D721Med (cell line): Measurements from ENCODE around the gene AIRE.

Source experiments
- DNase-seq: peaks from one replicate; pipeline ENCODE4 v3.0.0; 2011; ENCODE audit warnings: low spot score; ENCODE audit not compliant: insufficient read length
- FAIRE-seq: peaks from 2 replicates; lab custom pipeline; 2011; peaks lifted over from hg19 to GRCh38; lab: Jason Lieb, UNC
- TF ChIP-seq, protein P1 (sequence below): IDR thresholded peaks from 2 replicates; pipeline ENCODE4 v1.5.1; 2012; ENCODE audit warnings: mild to moderate bottlenecking, control low read depth; ENCODE audit not compliant: insufficient read depth; ENCODE audit errors: missing control alignments

Gene AIRE

DNA sequence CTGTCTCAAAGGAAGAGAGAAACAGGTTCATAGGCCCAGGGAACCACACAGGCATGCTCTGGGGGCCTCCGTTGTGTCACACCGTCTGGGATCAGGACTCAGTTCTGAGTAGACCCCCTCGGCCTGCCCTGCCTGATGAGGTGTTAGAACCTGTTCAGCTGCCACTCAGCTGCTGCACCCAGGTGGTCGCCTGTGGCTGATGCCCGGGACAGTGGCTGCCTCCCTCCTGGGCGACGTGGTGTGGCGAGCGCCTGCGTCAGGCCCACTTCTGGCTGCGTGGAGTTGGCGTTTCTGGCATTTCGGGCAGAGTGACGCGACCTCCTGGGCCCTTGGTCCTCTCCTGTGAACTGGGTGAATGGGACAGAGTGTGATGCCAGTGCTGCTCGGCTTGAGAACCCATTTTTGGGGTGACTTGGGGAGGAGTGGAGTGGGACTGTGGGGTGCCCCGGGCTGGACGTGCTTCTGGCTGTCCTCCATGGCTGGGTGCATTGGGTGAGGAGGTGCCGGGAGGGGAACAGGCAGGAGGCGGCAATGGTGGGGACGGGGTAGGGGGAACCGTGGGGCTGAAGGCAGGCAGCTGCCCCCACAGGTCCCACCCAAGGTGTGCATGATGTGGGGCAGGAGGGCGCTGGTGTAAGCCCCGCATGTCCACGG is 42.7 kb downstream of the AIRE start:
- FAIRE-seq (no peak), DNase-seq (no peak)
- TF ChIP-seq, protein P1, sequence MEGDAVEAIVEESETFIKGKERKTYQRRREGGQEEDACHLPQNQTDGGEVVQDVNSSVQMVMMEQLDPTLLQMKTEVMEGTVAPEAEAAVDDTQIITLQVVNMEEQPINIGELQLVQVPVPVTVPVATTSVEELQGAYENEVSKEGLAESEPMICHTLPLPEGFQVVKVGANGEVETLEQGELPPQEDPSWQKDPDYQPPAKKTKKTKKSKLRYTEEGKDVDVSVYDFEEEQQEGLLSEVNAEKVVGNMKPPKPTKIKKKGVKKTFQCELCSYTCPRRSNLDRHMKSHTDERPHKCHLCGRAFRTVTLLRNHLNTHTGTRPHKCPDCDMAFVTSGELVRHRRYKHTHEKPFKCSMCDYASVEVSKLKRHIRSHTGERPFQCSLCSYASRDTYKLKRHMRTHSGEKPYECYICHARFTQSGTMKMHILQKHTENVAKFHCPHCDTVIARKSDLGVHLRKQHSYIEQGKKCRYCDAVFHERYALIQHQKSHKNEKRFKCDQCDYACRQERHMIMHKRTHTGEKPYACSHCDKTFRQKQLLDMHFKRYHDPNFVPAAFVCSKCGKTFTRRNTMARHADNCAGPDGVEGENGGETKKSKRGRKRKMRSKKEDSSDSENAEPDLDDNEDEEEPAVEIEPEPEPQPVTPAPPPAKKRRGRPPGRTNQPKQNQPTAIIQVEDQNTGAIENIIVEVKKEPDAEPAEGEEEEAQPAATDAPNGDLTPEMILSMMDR = no peak

DNA sequence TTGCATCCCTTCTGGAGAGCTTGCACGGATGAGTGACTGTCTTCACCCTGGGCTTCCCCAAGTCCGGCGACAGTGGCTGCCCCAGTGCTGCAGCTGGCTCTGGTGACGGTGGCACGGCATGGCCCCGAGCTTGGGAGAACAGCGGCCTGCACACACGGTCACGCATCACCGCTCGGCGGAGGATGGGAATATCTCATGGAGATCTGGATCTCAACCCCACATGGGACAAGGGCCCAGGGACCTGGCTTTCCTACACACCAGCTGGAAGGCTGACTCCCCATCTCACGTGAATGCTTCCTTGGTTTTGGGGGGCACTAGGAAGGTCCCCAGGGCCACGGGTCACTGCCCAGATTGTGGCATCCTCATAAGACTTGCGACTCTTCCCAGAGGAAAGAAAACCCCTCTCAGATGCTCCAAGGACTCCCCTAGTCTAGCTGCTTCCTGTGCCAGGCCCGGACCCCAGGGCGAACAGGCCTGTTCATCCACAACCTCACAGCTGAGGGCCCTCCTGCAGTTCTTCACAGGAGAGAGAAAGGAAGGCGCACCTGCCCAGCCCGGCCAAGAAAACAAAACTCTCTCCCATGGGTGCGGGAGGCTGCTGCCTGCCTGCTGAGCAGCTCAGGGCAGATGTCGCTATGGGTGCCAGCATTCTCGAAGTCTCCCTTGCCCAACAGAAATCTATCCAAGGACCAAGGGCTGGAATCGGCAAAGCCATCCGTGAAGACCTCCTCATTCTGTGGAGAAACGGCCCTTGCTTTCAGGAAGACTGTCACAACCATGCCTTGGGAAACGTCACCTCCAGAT is 43.6 kb downstream of the AIRE start:
- DNase-seq (no peak), FAIRE-seq (no peak)
- TF ChIP-seq, protein P1 = no peak

DNA sequence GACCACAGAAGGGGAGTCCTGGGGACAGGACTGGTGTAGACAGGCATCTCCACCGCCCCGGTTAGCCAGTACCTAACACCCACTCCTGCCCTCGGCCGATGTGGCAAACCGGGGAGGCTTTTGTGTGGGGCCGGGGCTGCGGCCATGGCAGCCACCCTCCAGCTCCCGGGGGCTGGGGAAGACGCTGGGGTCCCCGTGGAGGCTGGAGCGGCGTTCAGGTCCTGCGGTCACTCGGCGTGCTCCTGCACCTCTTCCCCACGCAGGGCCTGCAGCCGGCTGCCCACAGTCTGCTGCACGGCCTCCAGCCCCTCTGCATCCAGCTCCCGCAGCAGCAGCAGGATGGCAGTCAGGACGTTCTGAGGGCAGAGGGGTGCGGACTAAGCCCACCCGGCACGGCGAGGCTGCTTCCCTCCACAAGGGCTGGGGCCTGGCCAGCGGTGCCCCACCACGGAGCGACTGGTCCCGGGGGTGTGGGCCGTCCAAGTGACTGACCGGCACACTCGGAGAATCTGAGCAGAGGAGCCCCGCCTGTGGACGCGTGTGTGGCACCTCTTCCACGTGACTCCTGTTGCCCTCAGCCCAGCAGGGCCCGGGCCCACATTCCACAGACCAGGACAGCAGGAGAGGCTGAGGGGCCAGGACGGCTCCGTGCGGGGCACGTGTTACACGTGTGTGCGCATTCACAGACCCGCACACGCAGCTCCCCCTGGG is 44.5 kb downstream of the AIRE start:
- no peak for DNase-seq
- TF ChIP-seq, protein P1 = no peak
- FAIRE-seq = no peak

DNA sequence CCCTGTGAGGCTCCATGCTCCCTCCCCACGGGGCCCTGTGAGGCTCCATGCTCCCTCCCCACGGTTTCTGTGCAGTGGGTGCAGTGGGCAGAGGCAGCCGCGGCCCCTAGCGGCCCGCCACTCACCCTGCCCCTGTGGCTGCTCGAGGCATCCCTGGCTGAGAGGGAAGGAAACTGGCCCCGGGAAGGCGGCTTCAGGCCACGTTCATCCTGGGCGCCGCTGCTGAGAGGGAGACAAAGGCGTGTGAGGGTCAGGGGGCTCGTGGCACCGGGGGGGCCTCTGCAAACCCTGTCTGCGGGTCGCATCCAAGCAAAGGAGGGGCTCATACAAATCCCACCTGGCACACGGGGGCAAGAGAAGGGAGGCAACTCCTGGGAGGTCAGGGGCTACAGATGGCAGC is 45.0 kb downstream of the AIRE start:
- DNase-seq = no peak
- FAIRE-seq = no peak
- TF ChIP-seq, protein P1 = no peak

DNA sequence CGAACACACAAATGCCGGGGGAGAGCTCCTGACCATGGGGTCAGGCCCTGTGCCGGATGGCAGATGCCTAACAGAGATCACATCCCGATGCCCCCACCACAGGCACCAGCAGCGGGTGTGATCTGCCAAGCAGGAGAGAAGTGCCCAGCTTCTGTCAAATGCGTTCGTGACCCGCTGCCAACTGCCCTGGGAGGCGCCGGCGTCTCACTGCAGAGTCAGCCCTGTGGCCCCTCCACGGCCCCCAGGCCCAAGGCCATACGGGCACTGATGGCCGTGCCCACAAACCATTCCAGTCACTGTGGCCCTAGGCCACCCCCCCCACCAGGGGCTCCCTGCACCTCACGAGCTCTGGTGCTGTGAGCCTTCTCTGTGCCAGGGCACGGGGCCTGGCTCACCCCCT is 45.5 kb downstream of the AIRE start:
- no peak for DNase-seq
- FAIRE-seq = no peak
- TF ChIP-seq, protein P1 = no peak

DNA sequence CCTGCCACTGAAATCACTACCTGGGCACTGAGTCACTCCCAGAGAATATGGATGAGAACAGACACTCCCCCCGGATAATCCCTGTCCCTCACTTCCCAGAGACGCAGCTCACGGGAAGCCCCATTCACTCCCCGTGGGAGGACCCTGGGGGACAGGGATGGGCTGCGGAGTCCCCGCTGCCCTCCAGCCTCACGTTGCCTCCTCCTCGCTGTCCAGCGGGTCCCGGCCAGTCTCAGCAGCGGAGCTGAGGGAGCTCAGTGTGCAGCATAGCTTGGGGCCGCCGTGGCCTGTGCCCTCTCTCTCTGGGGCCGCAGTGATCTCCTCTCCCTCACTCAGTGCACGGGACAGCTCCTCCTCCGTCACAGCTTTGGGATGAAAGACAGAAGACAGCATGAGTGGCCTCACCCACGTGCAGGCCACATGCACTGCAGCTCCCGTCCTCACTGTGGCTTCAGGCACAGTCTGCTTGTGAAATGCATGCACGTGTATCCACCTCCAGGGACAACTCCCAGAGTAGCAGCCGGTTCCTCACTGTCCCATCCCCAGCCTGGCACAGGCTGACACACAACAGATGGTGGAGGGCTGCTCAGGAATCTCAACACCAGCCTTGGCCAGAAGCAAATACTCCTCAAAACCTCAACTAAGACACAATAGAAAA is 46.1 kb downstream of the AIRE start:
- FAIRE-seq (no peak), DNase-seq (no peak)
- TF ChIP-seq, protein P1 = no peak
